ENCODE results near the gene KCTD15. TPM values are rescaled to one million over a fixed set of nuclear protein-coding genes. Genes with fewer than 3 reads are reported as not detected.

Gene KCTD15
- total and polyA plus RNA-seq, 4 donors, result 0.89 to 13.8 (median 8.1) TPM

GRCh38 chr19:33772858-33773180 lies 23.9 kb upstream of the KCTD15 start:
- peaks cover 0 to 7% (median 3%) of the 10 kb centered on the region in 4 donors for H3K4me1 ChIP-seq (ENCODE audit: control insufficient read depth in 4 of 4, insufficient read depth in 4 of 4, low read length in 3 of 4)
- DNase-seq (ENCODE audit: low spot score), result no peak
- no peaks in the 10 kb centered on the region for H3K9me3 ChIP-seq (ENCODE audit: control insufficient read depth in 4 of 4, low read length in 3 of 4)
- H3K9ac ChIP-seq (ENCODE audit: low read depth in 1 of 2, low read length in 2 of 2), result no peak overlapping the region
- TF ChIP-seq HNF4A (conservative IDR thresholded peaks at IDR 0.05), result no peak
- TF ChIP-seq SP1 (IDR thresholded peaks at IDR 0.05), result no peak
- no peak for TF ChIP-seq ZBTB33 (IDR thresholded peaks at IDR 0.05)
- no peak for TF ChIP-seq FOXA2 (IDR thresholded peaks at IDR 0.05)
- TF ChIP-seq ATF3 (IDR thresholded peaks at IDR 0.05), result no peak
- no peak for TF ChIP-seq RXRA (IDR thresholded peaks at IDR 0.05)
- TF ChIP-seq EGR1 (IDR thresholded peaks at IDR 0.05; ENCODE audit: low read depth in 2 of 2), result no peak
- TF ChIP-seq YY1 (IDR thresholded peaks at IDR 0.05), result no peak
- TF ChIP-seq RAD21 (IDR thresholded peaks at IDR 0.05), result no peak
- no peak for TF ChIP-seq TAF1 (conservative IDR thresholded peaks at IDR 0.05)
- TF ChIP-seq CTCF (IDR thresholded peaks at IDR 0.05; ENCODE audit: low read depth, low read length, missing input control), result no peak
- TF ChIP-seq MAX (IDR thresholded peaks at IDR 0.05), result no peak
- TF ChIP-seq HNF4G (IDR thresholded peaks at IDR 0.05), result no peak
- no peak for TF ChIP-seq GABPA (IDR thresholded peaks at IDR 0.05 in 1 of 2, conservative IDR thresholded peaks at IDR 0.05 in 1 of 2)
- TF ChIP-seq NR2F2 (IDR thresholded peaks at IDR 0.05), result no peak
- no peak for TF ChIP-seq FOXA1 (IDR thresholded peaks at IDR 0.05)
- no peak for TF ChIP-seq JUND (IDR thresholded peaks at IDR 0.05)
- TF ChIP-seq REST (IDR thresholded peaks at IDR 0.05), result no peak
- H3K27me3 ChIP-seq (ENCODE audit: control insufficient read depth in 4 of 4, insufficient read depth in 4 of 4, low read length in 3 of 4), result no peaks in the 10 kb centered on the region
- no peaks in the 10 kb centered on the region for H3K36me3 ChIP-seq (ENCODE audit: control insufficient read depth in 4 of 4, insufficient read depth in 3 of 4, low read depth in 1 of 4, low read length in 3 of 4)
- 94% methylated on average over 23 of the region's 23 CpGs for WGBS
- H3K27ac ChIP-seq (ENCODE audit: low read depth in 1 of 2, low read length in 2 of 2), result no peak overlapping the region
- H3K4me3 ChIP-seq (ENCODE audit: low read depth in 1 of 3, low read length in 3 of 3), result no peak overlapping the region
